ENCODE measurements around the gene ATL3.
"Not testable (repeated sequence)": the region's sequence is repeated elsewhere in the genome, so short reads cannot be mapped to it uniquely, and the experiment has no call there.

Gene ATL3
- total RNA-seq: 68.0 to 98.0 reads per million in 2 donors

- DNase-seq: peak; percentile 88 to 97 (median 93)
These were observed at the start of gene ATL3 for GRCh38 chr11:63671322-63672155. ATL3 (minus strand) TSS chr11:63671376; CDS start chr11:63671335, 41 bp downstream.

- no peak for DNase-seq
These were observed 49.4 kb upstream of the ATL3 start for GRCh38 chr11:63720611-63721010.

- no peak for DNase-seq
These were observed 48.8 kb upstream of the ATL3 start for GRCh38 chr11:63719987-63720386.

GRCh38 chr11:63719001-63719400 is 47.8 kb upstream of the ATL3 start:
- DNase-seq: no peak

- no peak for DNase-seq
These were observed 44.9 kb upstream of the ATL3 start for GRCh38 chr11:63716046-63716445.

GRCh38 chr11:63713766-63714165 is 42.6 kb upstream of the ATL3 start:
- no peak for DNase-seq

- no peak for DNase-seq
These were observed 40.7 kb upstream of the ATL3 start for GRCh38 chr11:63711838-63712237.

- DNase-seq: no peak
These were observed 39.5 kb upstream of the ATL3 start for GRCh38 chr11:63710476-63711217.

GRCh38 chr11:63709336-63709884 is 38.2 kb upstream of the ATL3 start:
- no peak for DNase-seq

- no peak for DNase-seq
These were observed 37.6 kb upstream of the ATL3 start for GRCh38 chr11:63708764-63709163.

GRCh38 chr11:63705526-63705925 is 34.4 kb upstream of the ATL3 start:
- DNase-seq: no peak

- no peak for DNase-seq
These were observed 28.7 kb upstream of the ATL3 start for GRCh38 chr11:63699896-63700295.

GRCh38 chr11:63698976-63699733 is 28.0 kb upstream of the ATL3 start:
- DNase-seq: no peak

GRCh38 chr11:63694596-63694995 is 23.4 kb upstream of the ATL3 start:
- no peak for DNase-seq

GRCh38 chr11:63687845-63688244 is 16.7 kb upstream of the ATL3 start:
- peak in 1 of 5 experiments; percentile 14 for DNase-seq

- DNase-seq: no peak
These were observed 15.8 kb upstream of the ATL3 start for GRCh38 chr11:63686926-63687325.

- not testable (repeated sequence) for DNase-seq
These were observed 14.1 kb upstream of the ATL3 start for GRCh38 chr11:63685158-63685721.

- no peak for DNase-seq
These were observed 12.2 kb upstream of the ATL3 start for GRCh38 chr11:63683133-63683991.

GRCh38 chr11:63682066-63683021 is 11.2 kb upstream of the ATL3 start:
- no peak for DNase-seq
